MM.1S (cell line): ENCODE data around the gene DHX29.

Source experiments
- DNase-seq: peaks from one replicate; pipeline ENCODE4 v3.0.0-alpha.2; 2015
- H2AFZ ChIP-seq: fragments of 300-600 bp; sonication (generic); 2 replicates; pipeline ENCODE4 v1.6.0; 2016; ENCODE audit warnings: antibody characterized with exemption, low read length
- H3F3A ChIP-seq: fragments of 300-600 bp; sonication (generic); 2 replicates; pipeline ENCODE4 v1.6.1; 2016; ENCODE audit warnings: mild to moderate bottlenecking, antibody characterized with exemption, low read length, moderate library complexity, mixed read lengths; ENCODE audit not compliant: insufficient read depth
- H3K27ac ChIP-seq: fragments of 300-600 bp; sonication (generic); 2 replicates; pipeline ENCODE4 v1.5.1; 2016; ENCODE audit warnings: mild to moderate bottlenecking, low read length
- H3K27me3 ChIP-seq: fragments of 300-600 bp; sonication (generic); replicated peaks from 2 replicates; pipeline ENCODE4 v1.6.0; 2016; ENCODE audit warnings: low read length; ENCODE audit not compliant: insufficient read depth
- H3K36me3 ChIP-seq: fragments of 300-600 bp; sonication (generic); replicated peaks from 2 replicates; pipeline ENCODE4 v1.6.1; 2016; ENCODE audit warnings: mild to moderate bottlenecking, low read length, mixed read lengths; ENCODE audit not compliant: insufficient read depth
- H3K4me1 ChIP-seq: fragments of 300-600 bp; sonication (generic); 2 replicates; pipeline ENCODE4 v1.6.1; 2016; ENCODE audit warnings: low read length, mixed read lengths
- H3K4me2 ChIP-seq: fragments of 300-600 bp; sonication (generic); 2 replicates; pipeline ENCODE4 v1.6.0; 2016; ENCODE audit warnings: low read depth, low read length
- H3K4me3 ChIP-seq: fragments of 300-600 bp; sonication (generic); 2 replicates; pipeline ENCODE4 v1.5.1; 2016; ENCODE audit warnings: low read length, mixed read lengths
- H3K79me2 ChIP-seq: fragments of 300-600 bp; sonication (generic); 2 replicates; pipeline ENCODE4 v1.6.1; 2016; ENCODE audit warnings: mixed run types, low read length, mixed read lengths
- H3K9ac ChIP-seq: fragments of 300-600 bp; sonication (generic); 2 replicates; pipeline ENCODE4 v1.6.1; 2016; ENCODE audit warnings: low read length, mixed read lengths
- H3K9me2 ChIP-seq: fragments of 300-600 bp; sonication (generic); replicated peaks from 2 replicates; pipeline ENCODE4 v1.6.1; 2016; ENCODE audit warnings: mild to moderate bottlenecking, low read length, mixed read lengths; ENCODE audit not compliant: insufficient read depth
- H3K9me3 ChIP-seq: fragments of 300-600 bp; sonication (generic); replicated peaks from 2 replicates; pipeline ENCODE4 v1.6.1; 2016; ENCODE audit warnings: mild to moderate bottlenecking, low read length, mixed read lengths; ENCODE audit not compliant: insufficient read depth
- H4K20me1 ChIP-seq: fragments of 300-600 bp; sonication (generic); 2 replicates; pipeline ENCODE4 v1.6.1; 2016; ENCODE audit warnings: mild to moderate bottlenecking, low read length, moderate library complexity, mixed read lengths; ENCODE audit not compliant: insufficient read depth
- EZH2 ChIP-seq: fragments of 300-600 bp; sonication (generic); optimal IDR thresholded peaks from 2 replicates; pipeline ENCODE3; 2017; ENCODE audit warnings: low read depth, mild to moderate bottlenecking, antibody characterized with exemption, low read length, mixed read lengths
- EZH2phosphoT487 ChIP-seq: fragments of 300-600 bp; sonication (generic); IDR thresholded peaks from 2 replicates; pipeline ENCODE4 v1.6.1; 2018; ENCODE audit warnings: antibody characterized with exemption, low read length
- TF ChIP-seq, protein P1 (sequence below): fragments of 300-600 bp; sonication (generic); IDR thresholded peaks from 2 replicates; pipeline ENCODE4 v1.5.1; 2016; ENCODE audit warnings: antibody characterized with exemption, low read length, mixed read lengths

DHX29 gene

DNA sequence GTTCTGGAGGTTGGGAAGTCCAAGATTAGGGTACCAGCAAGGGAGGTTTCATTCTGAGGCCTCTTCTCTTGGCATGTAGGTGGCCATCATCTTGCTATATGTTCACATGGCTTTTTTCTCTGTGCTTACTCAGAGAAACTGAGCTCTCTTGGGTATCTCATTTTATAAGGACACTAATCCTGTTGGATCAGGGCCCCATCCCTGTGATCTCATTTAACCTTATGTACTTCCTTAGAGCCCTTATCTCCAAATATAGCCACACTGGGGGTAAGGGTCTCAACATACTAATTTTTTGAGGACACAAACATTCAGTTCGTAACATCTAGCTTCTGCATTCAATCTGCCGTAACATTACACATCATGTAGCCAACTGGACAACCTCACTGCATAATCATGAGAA lies 6.6 kb downstream of the DHX29 start:
- no peak overlapping the region for H3K4me2 ChIP-seq
- no peaks in the 10 kb centered on the region for H3K36me3 ChIP-seq
- no peaks in the 10 kb centered on the region for H3K9me3 ChIP-seq
- H3K9me2 ChIP-seq: no peaks in the 10 kb centered on the region
- H4K20me1 ChIP-seq: no peaks in the 10 kb centered on the region
- no peaks in the 10 kb centered on the region for H3F3A ChIP-seq
- no peak for DNase-seq
- peaks cover 12% of the 10 kb centered on the region for H3K4me1 ChIP-seq
- H3K27ac ChIP-seq: no peak overlapping the region
- no peak overlapping the region for H3K4me3 ChIP-seq
- H3K27me3 ChIP-seq: no peaks in the 10 kb centered on the region
- H3K9ac ChIP-seq: no peak overlapping the region
- no peak overlapping the region for H2AFZ ChIP-seq
- TF ChIP-seq EZH2: no peak
- no peak for TF ChIP-seq EZH2phosphoT487
- TF ChIP-seq, protein P1, sequence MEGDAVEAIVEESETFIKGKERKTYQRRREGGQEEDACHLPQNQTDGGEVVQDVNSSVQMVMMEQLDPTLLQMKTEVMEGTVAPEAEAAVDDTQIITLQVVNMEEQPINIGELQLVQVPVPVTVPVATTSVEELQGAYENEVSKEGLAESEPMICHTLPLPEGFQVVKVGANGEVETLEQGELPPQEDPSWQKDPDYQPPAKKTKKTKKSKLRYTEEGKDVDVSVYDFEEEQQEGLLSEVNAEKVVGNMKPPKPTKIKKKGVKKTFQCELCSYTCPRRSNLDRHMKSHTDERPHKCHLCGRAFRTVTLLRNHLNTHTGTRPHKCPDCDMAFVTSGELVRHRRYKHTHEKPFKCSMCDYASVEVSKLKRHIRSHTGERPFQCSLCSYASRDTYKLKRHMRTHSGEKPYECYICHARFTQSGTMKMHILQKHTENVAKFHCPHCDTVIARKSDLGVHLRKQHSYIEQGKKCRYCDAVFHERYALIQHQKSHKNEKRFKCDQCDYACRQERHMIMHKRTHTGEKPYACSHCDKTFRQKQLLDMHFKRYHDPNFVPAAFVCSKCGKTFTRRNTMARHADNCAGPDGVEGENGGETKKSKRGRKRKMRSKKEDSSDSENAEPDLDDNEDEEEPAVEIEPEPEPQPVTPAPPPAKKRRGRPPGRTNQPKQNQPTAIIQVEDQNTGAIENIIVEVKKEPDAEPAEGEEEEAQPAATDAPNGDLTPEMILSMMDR: no peak
- H3K79me2 ChIP-seq: peaks cover 69% of the 10 kb centered on the region

DNA sequence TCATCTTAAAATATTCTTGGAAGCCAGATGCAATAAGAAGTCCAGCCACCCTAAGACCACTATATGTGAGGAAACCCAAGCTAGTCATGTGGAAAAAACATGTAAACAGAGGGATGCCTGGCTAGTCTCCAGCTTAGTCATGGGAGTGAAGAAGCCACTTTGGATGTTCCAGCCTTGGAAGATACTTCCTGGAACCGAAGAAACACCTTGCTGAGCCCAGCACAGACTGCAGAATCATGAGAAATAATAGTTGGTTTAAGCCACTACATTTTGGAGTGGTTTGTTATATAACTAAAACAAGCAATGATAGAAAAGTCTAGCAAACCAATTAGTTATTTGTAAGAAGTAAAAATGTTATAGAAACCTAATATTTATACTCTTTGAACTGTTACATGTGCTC lies 12.6 kb downstream of the DHX29 start:
- Histone ChIP-seq H2AFZ (no peak overlapping the region), H3K9ac (no peak overlapping the region), H3K79me2 (peaks cover 14% of the 10 kb centered on the region), H3K27me3 (no peaks in the 10 kb centered on the region), H3K4me3 (no peak overlapping the region), H3K9me2 (no peaks in the 10 kb centered on the region), H3K4me2 (no peak overlapping the region), H3K9me3 (no peaks in the 10 kb centered on the region), H3F3A (no peaks in the 10 kb centered on the region), H3K36me3 (peaks cover 5% of the 10 kb centered on the region; the same call in 1 of the 2 replicates), H4K20me1 (no peaks in the 10 kb centered on the region), H3K27ac (no peak overlapping the region), H3K4me1 (0 out of 2 replicates have a peak, but pooled peaks cover 6% of the 10 kb centered on the region)
- no peak for DNase-seq
- TF ChIP-seq EZH2 (no peak), EZH2phosphoT487 (no peak)
- TF ChIP-seq, protein P1: no peak

DNA sequence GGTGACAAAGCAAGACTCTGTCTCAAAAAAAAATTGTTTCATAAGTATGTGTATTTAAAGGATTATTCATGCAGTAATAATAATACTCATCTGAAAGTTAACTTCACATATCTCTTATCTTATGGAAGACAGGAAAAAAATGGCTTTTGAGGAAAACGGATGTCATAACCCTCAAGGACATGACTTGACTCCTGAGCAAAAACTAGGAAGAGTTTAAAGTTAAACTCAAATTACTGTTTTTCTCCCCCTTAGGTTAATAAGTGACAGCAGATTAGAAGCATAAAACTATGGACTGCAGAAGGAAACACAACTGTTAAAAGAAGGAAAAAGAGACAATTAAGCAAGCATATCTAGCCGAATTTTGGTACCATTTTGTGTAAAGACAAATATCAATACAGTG lies 16.5 kb downstream of the DHX29 start:
- Histone ChIP-seq H3K36me3 (peaks cover 10% of the 10 kb centered on the region; the same call in 1 of the 2 replicates), H3K4me3 (no peak overlapping the region), H3K27ac (no peak overlapping the region), H3K4me2 (no peak overlapping the region), H2AFZ (no peak overlapping the region), H4K20me1 (no peaks in the 10 kb centered on the region), H3K9me3 (no peaks in the 10 kb centered on the region), H3F3A (no peaks in the 10 kb centered on the region), H3K4me1 (no peaks in the 10 kb centered on the region), H3K9me2 (no peaks in the 10 kb centered on the region), H3K9ac (no peak overlapping the region), H3K27me3 (no peaks in the 10 kb centered on the region), H3K79me2 (no peaks in the 10 kb centered on the region)
- no peak for DNase-seq
- TF ChIP-seq EZH2 (no peak), EZH2phosphoT487 (no peak)
- TF ChIP-seq, protein P1: no peak
